Mesothelial cell of epicardium (in vitro differentiated cells): ENCODE data around the gene TK1. TPM values are rescaled to one million over a fixed set of nuclear protein-coding genes. Genes with fewer than 3 reads are reported as not detected.
"Not testable (repeated sequence)": the region's sequence is repeated elsewhere in the genome, so short reads cannot be mapped to it uniquely, and the experiment has no call there.

Source experiments
- DNase-seq, 2 experiments: peaks; one replicate each; pipeline ENCODE4 v3.0.0; 2021; ENCODE audit warnings: low spot score in 2 of 2; ENCODE audit not compliant: unreplicated experiment in 2 of 2
- H3K27ac Mint-ChIP-seq: 2 replicates; pipeline ENCODE4 v1.8.0; 2021; ENCODE audit warnings: mixed read lengths
- H3K27me3 Mint-ChIP-seq: 2 replicates; pipeline ENCODE4 v1.8.0; 2021; ENCODE audit warnings: low read depth, mixed read lengths
- H3K36me3 Mint-ChIP-seq: 2 replicates; pipeline ENCODE4 v1.8.0; 2021; ENCODE audit warnings: mixed read lengths
- H3K4me1 Mint-ChIP-seq: 2 replicates; pipeline ENCODE4 v1.8.0; 2021; ENCODE audit warnings: mixed read lengths
- H3K4me3 Mint-ChIP-seq: 2 replicates; pipeline ENCODE4 v1.8.0; 2021; ENCODE audit warnings: mild to moderate bottlenecking, moderate library complexity, mixed read lengths
- H3K9me3 Mint-ChIP-seq: 2 replicates; pipeline ENCODE4 v1.8.0; 2021; ENCODE audit warnings: mixed read lengths
- total RNA-seq: library from RNA; stranded (reverse); gene quantifications from 3 replicates; pipeline ENCODE4 v1.2.1, GENCODE V29; 2021
- TF ChIP-seq, protein P1 (sequence below): fragments of 200-600 bp; sonication (generic); IDR thresholded peaks from one replicate; pipeline ENCODE4 v1.5.0; 2021; ENCODE audit warnings: antibody characterized with exemption; ENCODE audit not compliant: unreplicated experiment

The TK1 gene
- total RNA-seq, 1 donor from 2014 or later, result 23.3 TPM

DNA sequence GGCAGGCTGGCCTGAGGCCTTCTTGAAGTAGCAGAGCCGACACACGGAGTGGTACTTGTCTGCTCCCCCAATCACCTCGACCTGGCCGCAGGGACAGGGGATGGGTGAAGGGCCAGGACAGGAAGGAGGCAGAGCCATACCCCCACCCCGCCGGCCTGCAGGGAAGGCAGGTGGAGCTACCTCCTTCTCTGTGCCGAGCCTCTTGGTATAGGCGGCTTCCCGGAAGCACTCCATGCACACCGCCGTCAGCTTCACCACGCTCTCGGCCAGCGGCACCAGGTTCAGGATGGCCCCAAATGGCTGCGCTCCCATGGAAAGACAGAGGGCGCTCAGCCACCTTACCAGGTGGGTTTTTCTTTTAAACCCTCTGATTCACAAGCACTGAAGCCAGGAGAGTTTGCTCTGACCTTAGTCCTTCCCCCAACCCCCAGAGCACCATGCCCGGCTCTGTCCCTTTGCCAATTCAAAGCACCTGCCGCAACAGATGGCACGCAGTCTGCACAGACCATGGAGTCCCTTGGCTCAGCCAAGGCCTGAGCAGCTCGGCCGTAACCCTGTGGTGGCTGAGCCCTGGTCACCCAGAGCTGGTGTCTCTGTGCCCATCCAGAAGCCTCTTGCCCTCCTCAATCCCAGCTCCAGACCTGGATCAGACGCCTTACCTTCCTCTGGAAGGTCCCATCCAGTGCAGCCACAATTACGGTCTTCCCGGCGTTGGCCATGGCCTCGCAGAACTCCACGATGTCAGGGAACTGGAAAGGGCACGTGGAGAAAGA lies 11.8 kb downstream of the TK1 start:
- no peak for DNase-seq
- TF ChIP-seq, protein P1, sequence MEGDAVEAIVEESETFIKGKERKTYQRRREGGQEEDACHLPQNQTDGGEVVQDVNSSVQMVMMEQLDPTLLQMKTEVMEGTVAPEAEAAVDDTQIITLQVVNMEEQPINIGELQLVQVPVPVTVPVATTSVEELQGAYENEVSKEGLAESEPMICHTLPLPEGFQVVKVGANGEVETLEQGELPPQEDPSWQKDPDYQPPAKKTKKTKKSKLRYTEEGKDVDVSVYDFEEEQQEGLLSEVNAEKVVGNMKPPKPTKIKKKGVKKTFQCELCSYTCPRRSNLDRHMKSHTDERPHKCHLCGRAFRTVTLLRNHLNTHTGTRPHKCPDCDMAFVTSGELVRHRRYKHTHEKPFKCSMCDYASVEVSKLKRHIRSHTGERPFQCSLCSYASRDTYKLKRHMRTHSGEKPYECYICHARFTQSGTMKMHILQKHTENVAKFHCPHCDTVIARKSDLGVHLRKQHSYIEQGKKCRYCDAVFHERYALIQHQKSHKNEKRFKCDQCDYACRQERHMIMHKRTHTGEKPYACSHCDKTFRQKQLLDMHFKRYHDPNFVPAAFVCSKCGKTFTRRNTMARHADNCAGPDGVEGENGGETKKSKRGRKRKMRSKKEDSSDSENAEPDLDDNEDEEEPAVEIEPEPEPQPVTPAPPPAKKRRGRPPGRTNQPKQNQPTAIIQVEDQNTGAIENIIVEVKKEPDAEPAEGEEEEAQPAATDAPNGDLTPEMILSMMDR, result no peak
- Mint-ChIP-seq H3K36me3 (peaks cover 17% of the 10 kb centered on the region), H3K9me3 (no peaks in the 10 kb centered on the region), H3K27me3 (no peaks in the 10 kb centered on the region), H3K27ac (no peak overlapping the region), H3K4me1 (peaks cover 15% of the 10 kb centered on the region), H3K4me3 (no peak overlapping the region)

DNA sequence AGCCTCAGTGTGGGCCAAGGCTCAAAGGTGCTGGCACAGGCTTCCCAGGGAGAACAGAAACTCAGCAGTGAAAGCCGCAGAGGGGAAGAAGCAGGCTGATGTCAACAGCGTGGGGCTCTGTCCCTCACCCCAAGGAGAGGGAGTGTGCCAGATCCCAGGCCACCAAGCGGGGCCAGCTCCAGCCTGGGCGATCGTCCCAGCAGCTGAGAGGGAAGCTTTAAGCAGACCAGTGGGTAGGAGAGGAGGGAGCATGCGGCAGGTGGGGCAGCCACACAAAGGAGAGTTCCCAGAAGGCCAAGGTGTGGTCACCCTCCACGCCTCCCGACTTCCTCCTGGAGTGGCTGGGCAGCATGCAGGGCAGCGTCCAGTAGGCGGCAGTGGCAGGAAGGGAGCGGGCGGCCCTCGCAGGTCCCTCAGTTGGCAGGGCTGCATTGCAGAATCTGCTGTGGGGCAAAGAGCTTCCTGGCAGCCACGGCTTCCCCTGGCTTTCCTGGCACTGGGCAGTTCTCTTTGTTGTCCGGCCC lies 12.4 kb downstream of the TK1 start:
- Mint-ChIP-seq H3K4me3 (no peak overlapping the region), H3K4me1 (peaks cover 16% of the 10 kb centered on the region), H3K27ac (peak overlapping the region; percentile 34), H3K9me3 (no peaks in the 10 kb centered on the region), H3K36me3 (peaks cover 16% of the 10 kb centered on the region), H3K27me3 (no peaks in the 10 kb centered on the region)
- TF ChIP-seq, protein P1, result no peak
- no peak for DNase-seq

GRCh38 chr17:78173097-78173715 lies 13.6 kb downstream of the TK1 start:
- Mint-ChIP-seq H3K36me3 (peaks cover 9% of the 10 kb centered on the region), H3K9me3 (no peaks in the 10 kb centered on the region), H3K27ac (peak overlapping the region; percentile 44), H3K4me1 (peaks cover 18% of the 10 kb centered on the region), H3K4me3 (no peak overlapping the region), H3K27me3 (no peaks in the 10 kb centered on the region)
- TF ChIP-seq, protein P1, result no peak
- DNase-seq, result no peak

DNA sequence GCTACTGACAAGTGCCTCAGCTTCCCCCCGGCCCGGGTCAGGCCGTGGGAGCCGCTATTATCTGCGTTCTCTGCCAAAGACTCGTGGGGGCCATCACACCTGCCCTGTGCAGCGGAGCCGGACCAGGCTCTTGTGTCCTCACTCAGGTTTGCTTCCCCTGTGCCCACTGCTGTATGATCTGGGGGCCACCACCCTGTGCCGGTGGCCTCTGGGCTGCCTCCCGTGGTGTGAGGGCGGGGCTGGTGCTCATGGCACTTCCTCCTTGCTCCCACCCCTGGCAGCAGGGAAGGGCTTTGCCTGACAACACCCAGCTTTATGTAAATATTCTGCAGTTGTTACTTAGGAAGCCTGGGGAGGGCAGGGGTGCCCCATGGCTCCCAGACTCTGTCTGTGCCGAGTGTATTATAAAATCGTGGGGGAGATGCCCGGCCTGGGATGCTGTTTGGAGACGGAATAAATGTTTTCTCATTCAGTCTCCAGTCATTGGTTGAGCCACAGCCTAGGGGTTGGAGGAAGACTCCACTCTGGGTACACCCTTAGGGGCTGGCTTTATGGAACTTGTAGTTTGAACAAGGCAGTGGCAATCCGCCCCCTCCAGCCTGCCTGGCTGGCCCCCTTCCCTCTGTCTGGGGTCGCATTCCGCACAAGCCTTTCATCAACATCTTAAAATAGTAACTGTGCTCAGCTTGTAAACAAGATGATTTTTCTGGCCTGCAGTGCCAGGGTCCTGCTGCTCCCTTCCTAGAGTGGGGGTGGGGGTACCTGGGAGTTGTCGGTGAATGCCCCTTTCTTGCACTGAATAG lies 14.4 kb downstream of the TK1 start:
- H3K36me3 Mint-ChIP-seq, result peaks cover 9% of the 10 kb centered on the region
- TF ChIP-seq, protein P1, result no peak
- H3K27ac Mint-ChIP-seq, result peak overlapping the region; percentile 44
- no peak overlapping the region for H3K4me3 Mint-ChIP-seq
- H3K4me1 Mint-ChIP-seq, result peaks cover 18% of the 10 kb centered on the region
- no peaks in the 10 kb centered on the region for H3K9me3 Mint-ChIP-seq
- no peaks in the 10 kb centered on the region for H3K27me3 Mint-ChIP-seq
- DNase-seq, result no peak

- not testable (repeated sequence) for H3K36me3 Mint-ChIP-seq, H3K27me3 Mint-ChIP-seq, H3K4me3 Mint-ChIP-seq, H3K27ac Mint-ChIP-seq, H3K9me3 Mint-ChIP-seq, DNase-seq
- peaks cover 14% of the 10 kb centered on the region for H3K4me1 Mint-ChIP-seq
These were observed 15.1 kb downstream of the TK1 start for GRCh38 chr17:78171591-78172248.
